Chondrocyte (in vitro differentiated cells): Measurements from ENCODE around the gene PTGFR. TPM values are rescaled to one million over a fixed set of nuclear protein-coding genes. Genes with fewer than 3 reads are reported as not detected.

Experiments used
- DNase-seq: peaks from one replicate; pipeline ENCODE4 v3.0.0; 2021; ENCODE audit warnings: mixed read lengths, low spot score
- H3K27ac Mint-ChIP-seq: one replicate; pipeline ENCODE4 v1.8.0; 2021; ENCODE audit warnings: mild to moderate bottlenecking, moderate library complexity, mixed read lengths; ENCODE audit not compliant: unreplicated experiment
- H3K27me3 Mint-ChIP-seq: 2 replicates; pipeline ENCODE4 v1.8.0; 2021; ENCODE audit warnings: low read depth, mixed read lengths
- H3K36me3 Mint-ChIP-seq: 2 replicates; pipeline ENCODE4 v1.8.0; 2021; ENCODE audit warnings: low read depth, mixed read lengths
- H3K4me1 Mint-ChIP-seq: 2 replicates; pipeline ENCODE4 v1.8.0; 2021; ENCODE audit warnings: low read depth, mild to moderate bottlenecking, mixed read lengths
- H3K4me3 Mint-ChIP-seq: one replicate; pipeline ENCODE4 v1.8.0; 2021; ENCODE audit warnings: mild to moderate bottlenecking, moderate library complexity, mixed read lengths; ENCODE audit not compliant: unreplicated experiment
- H3K9me3 Mint-ChIP-seq: 2 replicates; pipeline ENCODE4 v1.8.0; 2021; ENCODE audit warnings: low read depth, mixed read lengths
- CTCF ChIP-seq: fragments of 200-600 bp; sonication (generic); IDR thresholded peaks from 2 replicates; pipeline ENCODE4 v1.5.0; 2021; ENCODE audit warnings: antibody characterized with exemption, mild to moderate bottlenecking, moderate library complexity
- total RNA-seq: library from RNA; stranded (reverse); gene quantifications from 3 replicates; pipeline ENCODE4 v1.2.1, GENCODE V29; 2021

Gene PTGFR
- total RNA-seq, 1 donor from 2014 or later, result 0.17 TPM

GRCh38 chr1:78519446-78519845 lies 28.7 kb downstream of the PTGFR start:
- Mint-ChIP-seq H3K4me3 (no peak overlapping the region), H3K27ac (no peak overlapping the region), H3K9me3 (no peaks in the 10 kb centered on the region), H3K4me1 (no peaks in the 10 kb centered on the region), H3K27me3 (peaks cover 13% of the 10 kb centered on the region), H3K36me3 (peaks cover 1% of the 10 kb centered on the region)
- no peak for DNase-seq
- TF ChIP-seq CTCF, result no peak

- Mint-ChIP-seq H3K36me3 (peaks cover 1% of the 10 kb centered on the region), H3K4me3 (no peak overlapping the region), H3K4me1 (no peaks in the 10 kb centered on the region), H3K27me3 (peaks cover 13% of the 10 kb centered on the region), H3K9me3 (no peaks in the 10 kb centered on the region), H3K27ac (no peak overlapping the region)
- no peak for TF ChIP-seq CTCF
- no peak for DNase-seq
These were observed 29.4 kb downstream of the PTGFR start for GRCh38 chr1:78520216-78520615.

- no peaks in the 10 kb centered on the region for H3K4me1 Mint-ChIP-seq
- peaks cover 1% of the 10 kb centered on the region for H3K36me3 Mint-ChIP-seq
- DNase-seq, result no peak
- H3K27me3 Mint-ChIP-seq, result peaks cover 13% of the 10 kb centered on the region
- H3K27ac Mint-ChIP-seq, result no peak overlapping the region
- no peaks in the 10 kb centered on the region for H3K9me3 Mint-ChIP-seq
- TF ChIP-seq CTCF, result no peak
- H3K4me3 Mint-ChIP-seq, result no peak overlapping the region
These were observed 30.1 kb downstream of the PTGFR start for GRCh38 chr1:78520843-78521242.

GRCh38 chr1:78522136-78522535 lies 31.4 kb downstream of the PTGFR start:
- no peak for DNase-seq
- TF ChIP-seq CTCF, result no peak
- H3K4me1 Mint-ChIP-seq, result no peaks in the 10 kb centered on the region
- no peaks in the 10 kb centered on the region for H3K9me3 Mint-ChIP-seq
- H3K27ac Mint-ChIP-seq, result no peak overlapping the region
- H3K27me3 Mint-ChIP-seq, result peaks cover 10% of the 10 kb centered on the region
- H3K4me3 Mint-ChIP-seq, result no peak overlapping the region
- H3K36me3 Mint-ChIP-seq, result peaks cover 1% of the 10 kb centered on the region

GRCh38 chr1:78526496-78526895 lies 35.7 kb downstream of the PTGFR start:
- no peak overlapping the region for H3K4me3 Mint-ChIP-seq
- no peak overlapping the region for H3K27ac Mint-ChIP-seq
- no peaks in the 10 kb centered on the region for H3K9me3 Mint-ChIP-seq
- no peak for TF ChIP-seq CTCF
- H3K4me1 Mint-ChIP-seq, result no peaks in the 10 kb centered on the region
- H3K27me3 Mint-ChIP-seq, result peaks cover 6% of the 10 kb centered on the region
- H3K36me3 Mint-ChIP-seq, result peaks cover 1% of the 10 kb centered on the region
- DNase-seq, result no peak
